Nephron (organoid): Measurements from ENCODE around the gene FARSB.

Source experiments
- H3K27ac Mint-ChIP-seq, 3 experiments: 2 replicates each; pipeline ENCODE4 v1.8.0; 2020; ENCODE audit warnings: mixed read lengths in 3 of 3, mild to moderate bottlenecking in 2 of 3, moderate library complexity in 1 of 3
- H3K27me3 Mint-ChIP-seq: 2 replicates; pipeline ENCODE4 v1.8.0; 2021; ENCODE audit warnings: low read depth, mild to moderate bottlenecking, moderate library complexity, mixed read lengths
- H3K36me3 Mint-ChIP-seq: 2 replicates; pipeline ENCODE4 v1.8.0; 2020; ENCODE audit warnings: low read depth, mixed read lengths
- H3K4me1 Mint-ChIP-seq: 2 replicates; pipeline ENCODE4 v1.8.0; 2020; ENCODE audit warnings: mixed read lengths
- H3K4me3 Mint-ChIP-seq, 3 experiments: 2 replicates each; pipeline ENCODE4 v1.8.0; 2020; ENCODE audit warnings: mild to moderate bottlenecking in 3 of 3, mixed read lengths in 3 of 3, moderate library complexity in 2 of 3
- H3K9me3 Mint-ChIP-seq: 2 replicates; pipeline ENCODE4 v1.8.0; 2020; ENCODE audit warnings: mixed read lengths
- CTCF ChIP-seq, 3 experiments: fragments of 200-600 bp; sonication (generic); IDR thresholded peaks; one replicate each; pipeline ENCODE4 v1.5.0; 2021; ENCODE audit warnings: antibody characterized with exemption in 3 of 3; ENCODE audit not compliant: unreplicated experiment in 3 of 3

Gene FARSB

GRCh38 chr2:222577341-222577740 is 78.6 kb downstream of the FARSB start:
- Mint-ChIP-seq H3K9me3 (no peaks in the 10 kb centered on the region), H3K27me3 (no peaks in the 10 kb centered on the region), H3K4me1 (peaks cover 40% of the 10 kb centered on the region), H3K27ac (peak overlapping the region in 2 of 3 experiments; percentile 36 to 54), H3K36me3 (peaks cover 20% of the 10 kb centered on the region), H3K4me3 (no peak overlapping the region)
- no peak for TF ChIP-seq CTCF (IDR thresholded peaks at IDR 0.05; ENCODE audit: unreplicated experiment in 3 of 3)

GRCh38 chr2:222576171-222577081 is 79.5 kb downstream of the FARSB start:
- H3K36me3 Mint-ChIP-seq = peaks cover 20% of the 10 kb centered on the region
- TF ChIP-seq CTCF (IDR thresholded peaks at IDR 0.05; ENCODE audit: unreplicated experiment in 3 of 3) = no peak
- H3K4me3 Mint-ChIP-seq = no peak overlapping the region
- H3K9me3 Mint-ChIP-seq = no peaks in the 10 kb centered on the region
- no peaks in the 10 kb centered on the region for H3K27me3 Mint-ChIP-seq
- H3K4me1 Mint-ChIP-seq = peaks cover 50% of the 10 kb centered on the region
- H3K27ac Mint-ChIP-seq = no peak overlapping the region

- no peak for TF ChIP-seq CTCF (IDR thresholded peaks at IDR 0.05; ENCODE audit: unreplicated experiment in 3 of 3)
- Mint-ChIP-seq H3K27me3 (no peaks in the 10 kb centered on the region), H3K4me1 (peaks cover 51% of the 10 kb centered on the region), H3K9me3 (no peaks in the 10 kb centered on the region), H3K4me3 (no peak overlapping the region), H3K36me3 (peaks cover 26% of the 10 kb centered on the region), H3K27ac (no peak overlapping the region)
Measured at GRCh38 chr2:222575618-222576017, 80.3 kb downstream of the FARSB start.

GRCh38 chr2:222572751-222573174 is 83.1 kb downstream of the FARSB start:
- no peak for TF ChIP-seq CTCF (IDR thresholded peaks at IDR 0.05; ENCODE audit: unreplicated experiment in 3 of 3)
- peaks cover 56% of the 10 kb centered on the region for H3K4me1 Mint-ChIP-seq
- peak overlapping the region in 1 of 3 experiments; percentile 2 for H3K4me3 Mint-ChIP-seq

GRCh38 chr2:222572264-222572721 is 83.6 kb downstream of the FARSB start:
- H3K27me3 Mint-ChIP-seq = no peaks in the 10 kb centered on the region
- no peak for TF ChIP-seq CTCF (IDR thresholded peaks at IDR 0.05; ENCODE audit: unreplicated experiment in 3 of 3)
- H3K27ac Mint-ChIP-seq = peak overlapping the region; percentile 54 to 82 (median 64)
- no peaks in the 10 kb centered on the region for H3K9me3 Mint-ChIP-seq
- H3K4me3 Mint-ChIP-seq = no peak overlapping the region
- peaks cover 51% of the 10 kb centered on the region for H3K4me1 Mint-ChIP-seq
- peaks cover 26% of the 10 kb centered on the region for H3K36me3 Mint-ChIP-seq

More at GRCh38 chr2:222572751-222573174, 83.1 kb downstream of the FARSB start:
- Mint-ChIP-seq H3K36me3 (peaks cover 26% of the 10 kb centered on the region), H3K9me3 (no peaks in the 10 kb centered on the region), H3K27ac (peak overlapping the region; percentile 54 to 82 (median 64)), H3K27me3 (no peaks in the 10 kb centered on the region)
